GM18951 (cell line): Measurements from ENCODE around the gene RAD51.
A peak's percentile ranks its signal among the peaks of the same experiment; 100 is the strongest.
"Not testable (repeated sequence)": the region's sequence is repeated elsewhere in the genome, so short reads cannot be mapped to it uniquely, and the experiment has no call there.

Source experiments
- POLR2A ChIP-seq: IDR thresholded peaks from 4 replicates; pipeline ENCODE4 v1.6.1; 2011; ENCODE audit warnings: mild to moderate bottlenecking; ENCODE audit not compliant: insufficient read length, insufficient read depth; ENCODE audit errors: extremely low read depth
- in situ Hi-C: fragments of 300-500 bp; cut with MboI; formaldehyde crosslinking; loops from one replicate; pipeline ENCODE4 v1.12.0; 2022; ENCODE audit warnings: low sequenced_read_pairs, mixed read lengths, inconsistent platforms; ENCODE audit not compliant: unreplicated experiment

RAD51 gene

GRCh38 chr15:40694688-40695468 lies at the start of gene RAD51:
RAD51 (plus strand) TSS chr15:40695174; CDS start chr15:40698759, 3,585 bp downstream.
- in situ Hi-C loops, result no loop called here

GRCh38 chr15:40647523-40647922 lies 47.5 kb upstream of the RAD51 start:
- in situ Hi-C loops, result no loop called here
- no peak for TF ChIP-seq POLR2A

More at GRCh38 chr15:40694688-40695468, at the start of gene RAD51:
- TF ChIP-seq POLR2A, result peak; percentile 77

- in situ Hi-C loops, result no loop called here
Observed at GRCh38 chr15:40650479-40650878, 44.5 kb upstream of the RAD51 start.

GRCh38 chr15:40660686-40661085 lies 34.3 kb upstream of the RAD51 start:
- in situ Hi-C loops, result no loop called here

More at GRCh38 chr15:40650479-40650878, 44.5 kb upstream of the RAD51 start:
- no peak for TF ChIP-seq POLR2A

GRCh38 chr15:40664909-40665308 lies 30.1 kb upstream of the RAD51 start:
- TF ChIP-seq POLR2A, result no peak
- in situ Hi-C loops, result no loop called here

More at GRCh38 chr15:40660686-40661085, 34.3 kb upstream of the RAD51 start:
- TF ChIP-seq POLR2A, result no peak

- in situ Hi-C loops, result not testable (repeated sequence)
Observed at GRCh38 chr15:40676290-40676689, 18.7 kb upstream of the RAD51 start.

- in situ Hi-C loops, result not testable (repeated sequence)
Observed at GRCh38 chr15:40676906-40677305, 18.1 kb upstream of the RAD51 start.

- in situ Hi-C loops, result no loop called here
Observed at GRCh38 chr15:40680151-40680550, 14.8 kb upstream of the RAD51 start.

GRCh38 chr15:40680959-40681358 lies 14.0 kb upstream of the RAD51 start:
- in situ Hi-C loops, result not testable (repeated sequence)

More at GRCh38 chr15:40680151-40680550, 14.8 kb upstream of the RAD51 start:
- no peak for TF ChIP-seq POLR2A

GRCh38 chr15:40684381-40684780 lies 10.6 kb upstream of the RAD51 start:
- in situ Hi-C loops, result no loop called here
- TF ChIP-seq POLR2A, result no peak

- TF ChIP-seq POLR2A, result no peak
- in situ Hi-C loops, result no loop called here
Observed at GRCh38 chr15:40685376-40685775, 9.6 kb upstream of the RAD51 start.

GRCh38 chr15:40688932-40689799 lies 5.8 kb upstream of the RAD51 start:
- no peak for TF ChIP-seq POLR2A
- in situ Hi-C loops, result no loop called here

- TF ChIP-seq POLR2A, result no peak
- in situ Hi-C loops, result no loop called here
Observed at GRCh38 chr15:40691737-40692136, 3.2 kb upstream of the RAD51 start.

GRCh38 chr15:40693904-40694687 lies 878 bp upstream of the RAD51 start:
- in situ Hi-C loops, result no loop called here
- no peak for TF ChIP-seq POLR2A
